Nucleus accumbens (tissue), 56 donors: ENCODE results near the gene CSTPP1.
A peak's percentile ranks its signal among the peaks of the same experiment; 100 is the strongest.
"Not testable (repeated sequence)": the region's sequence is repeated elsewhere in the genome, so short reads cannot be mapped to it uniquely, and the experiment has no call there.

ENCODE experiments used
- DNase-seq, 56 donors: peaks; one replicate each; lab custom pipeline; 2025; lab: John Stamatoyannopoulos, UW

CSTPP1 gene

GRCh38 chr11:47186700-47187695 lies 250.4 kb downstream of the CSTPP1 start:
- DNase-seq, result peak in 29 of 56 donors; percentile 16 to 79 (median 37)

GRCh38 chr11:47187723-47188122 lies 251.2 kb downstream of the CSTPP1 start:
- no peak for DNase-seq

- DNase-seq, result no peak
Measured at GRCh38 chr11:47188259-47188658, 251.7 kb downstream of the CSTPP1 start.

DNA sequence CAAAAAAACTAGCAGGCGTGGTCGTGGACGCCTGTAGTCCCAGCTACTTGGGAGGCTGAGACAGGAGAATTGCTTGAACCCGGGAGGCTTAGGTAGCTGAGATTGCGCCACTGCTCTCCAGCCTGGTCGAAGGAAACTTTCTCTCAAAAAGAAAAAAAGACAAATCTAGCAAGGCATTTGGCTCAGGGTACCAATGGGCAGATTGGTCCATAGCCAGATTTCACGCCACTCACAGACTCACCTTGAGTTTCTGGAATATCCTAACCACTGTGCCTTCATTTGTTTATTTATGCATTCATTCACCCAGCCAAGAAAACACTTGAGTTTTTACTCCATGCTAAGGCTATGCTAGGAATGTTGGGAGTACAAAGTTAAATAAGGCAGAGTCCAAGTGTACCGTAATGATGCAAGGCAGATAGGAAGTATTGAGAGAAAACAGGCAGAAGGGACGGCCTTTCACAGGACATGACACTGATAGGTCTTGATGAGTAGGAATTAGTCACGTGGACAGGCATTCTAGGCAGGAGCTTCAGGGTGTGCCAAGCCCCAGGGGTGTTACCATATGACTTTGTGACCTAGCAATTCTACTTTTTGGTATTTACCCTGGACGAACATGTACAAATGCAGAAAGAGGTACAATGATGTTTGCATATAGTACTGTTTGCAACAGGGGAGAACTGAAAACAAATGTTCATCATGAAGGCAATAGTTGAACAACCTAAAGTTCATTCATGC lies 252.7 kb downstream of the CSTPP1 start:
- no peak for DNase-seq

DNA sequence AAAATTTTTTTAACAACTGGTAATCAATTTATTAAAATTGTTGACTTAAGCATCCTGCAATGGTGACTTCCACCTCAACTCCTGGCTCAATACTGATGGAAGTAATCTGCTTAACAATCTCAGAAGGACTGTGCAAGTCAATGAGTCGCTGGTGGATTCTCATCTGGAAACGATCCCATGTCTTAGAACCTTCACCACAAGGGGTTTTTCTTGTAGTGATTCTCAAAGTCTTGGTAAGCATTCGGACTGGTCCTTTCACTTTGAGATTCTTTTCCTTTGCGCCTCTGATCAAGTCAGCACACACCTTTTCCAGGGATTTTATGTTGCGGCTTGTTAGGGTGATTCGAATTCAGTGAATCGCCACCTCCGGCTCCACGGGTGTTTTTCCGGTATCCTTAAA lies 254.6 kb downstream of the CSTPP1 start:
- DNase-seq, result not testable (repeated sequence)

- DNase-seq, result no peak
Measured at GRCh38 chr11:47192111-47192510, 255.6 kb downstream of the CSTPP1 start.

- DNase-seq, result not testable (repeated sequence)
Measured at GRCh38 chr11:47198161-47198560, 261.6 kb downstream of the CSTPP1 start.

DNA sequence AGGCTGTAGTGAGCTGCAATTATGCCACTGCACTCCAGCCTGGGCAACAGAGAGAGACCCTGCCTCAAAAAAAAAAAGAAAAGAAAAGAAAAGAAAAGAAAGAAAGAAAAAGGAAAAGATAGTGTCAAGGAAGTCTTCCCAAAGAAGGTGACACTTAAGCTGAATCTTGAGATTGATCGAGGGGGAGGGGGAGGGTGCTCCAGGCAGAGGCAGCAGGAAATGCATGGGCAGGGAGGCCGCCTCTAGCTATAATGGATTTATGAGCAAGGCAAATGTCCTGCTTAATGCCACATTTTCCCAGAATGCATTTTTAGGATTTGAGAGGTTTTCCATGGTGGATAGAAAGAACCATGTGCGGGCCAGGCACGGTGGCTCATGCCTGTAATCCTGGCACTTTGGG lies 264.5 kb downstream of the CSTPP1 start:
- no peak for DNase-seq

DNA sequence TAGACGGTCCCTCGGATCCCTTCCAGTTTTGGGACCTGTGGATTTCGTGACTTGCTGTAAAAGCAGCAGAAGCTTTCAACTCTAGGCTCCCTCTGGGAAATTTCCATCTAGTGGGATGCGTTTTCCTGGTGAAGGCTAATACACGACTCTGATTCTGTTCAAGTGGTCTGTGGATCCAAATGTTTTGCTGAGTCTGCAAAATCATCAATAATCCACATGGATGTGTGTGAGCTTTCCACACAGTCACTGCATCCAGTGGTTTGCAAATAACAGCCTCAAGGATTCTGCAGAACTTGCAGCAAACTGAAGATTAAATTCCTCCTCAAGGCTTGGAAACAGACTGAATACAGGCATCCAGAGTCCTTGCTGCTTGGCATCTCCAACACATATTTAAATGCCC lies 266.0 kb downstream of the CSTPP1 start:
- DNase-seq, result no peak

- no peak for DNase-seq
Measured at GRCh38 chr11:47204637-47204989, 268.1 kb downstream of the CSTPP1 start.

- not testable (repeated sequence) for DNase-seq
Measured at GRCh38 chr11:47206577-47206976, 270.0 kb downstream of the CSTPP1 start.

DNA sequence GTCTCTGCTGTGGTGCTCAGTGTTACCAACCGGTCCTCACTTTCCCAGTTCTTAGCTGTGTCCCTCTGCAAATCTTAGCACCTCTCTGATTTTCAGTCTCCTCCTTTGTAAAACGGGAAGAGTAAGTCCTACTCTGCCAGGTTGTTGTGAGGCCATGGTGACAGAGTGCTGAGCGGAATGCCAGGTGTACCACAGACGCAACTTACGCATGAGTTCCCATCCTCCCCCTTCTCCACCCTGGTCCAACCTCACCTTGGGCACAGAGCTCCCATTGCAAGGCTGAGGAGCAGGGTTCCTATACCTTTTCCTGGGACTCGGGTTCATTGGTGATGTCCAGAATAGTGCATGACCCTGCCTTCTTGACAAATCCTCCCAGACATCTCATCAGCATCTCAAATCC lies 270.9 kb downstream of the CSTPP1 start:
- no peak for DNase-seq

DNA sequence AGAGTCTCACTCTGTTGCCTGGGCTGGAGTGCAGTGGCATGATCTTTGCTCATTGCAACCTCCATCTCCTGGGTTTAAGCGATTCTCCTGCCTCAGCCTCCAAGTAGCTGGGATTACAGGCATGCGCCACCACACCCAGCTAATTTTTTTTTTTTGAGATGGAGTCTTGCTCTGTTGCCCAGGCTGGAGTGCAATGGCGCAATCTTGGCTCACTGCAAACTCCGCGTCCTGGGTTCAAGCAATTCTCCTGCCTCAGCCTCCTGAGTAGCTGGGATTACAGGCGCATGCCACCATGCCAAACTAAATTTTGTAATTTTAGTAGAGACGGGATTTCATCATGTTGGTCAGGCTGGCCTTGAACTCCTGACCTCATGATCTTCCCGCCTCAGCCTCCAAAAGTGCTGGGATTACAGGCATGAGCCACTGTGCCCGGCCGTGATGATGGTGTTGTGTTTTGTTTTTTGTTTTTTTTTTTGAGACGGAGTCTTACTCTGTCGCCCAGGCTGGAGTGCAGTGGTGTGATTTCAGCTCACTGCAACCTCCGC lies 271.5 kb downstream of the CSTPP1 start:
- DNase-seq, result not testable (repeated sequence)

DNA sequence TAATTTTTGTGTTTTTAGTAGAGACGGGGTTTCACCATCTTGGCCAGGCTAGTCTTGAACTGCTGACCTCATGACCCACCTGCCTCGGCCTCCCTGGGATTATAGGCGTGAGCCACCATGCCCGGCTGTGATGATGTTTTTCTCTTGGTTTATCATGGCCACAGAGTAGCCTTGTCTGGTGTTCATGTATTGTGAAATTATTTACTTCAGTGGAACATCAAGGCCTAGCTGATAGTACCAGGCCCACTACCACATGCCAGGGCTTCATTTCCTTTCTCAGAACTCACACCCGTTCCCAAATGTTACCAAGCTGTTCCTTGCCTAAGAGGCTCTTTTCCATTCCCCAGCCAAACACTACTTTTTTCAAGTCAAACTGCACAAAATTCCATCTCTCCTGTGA lies 272.1 kb downstream of the CSTPP1 start:
- DNase-seq, result no peak
